ENCODE results near the gene DAGLA. TPM values are rescaled to one million over a fixed set of nuclear protein-coding genes. Genes with fewer than 3 reads are reported as not detected.
A peak's percentile ranks its signal among the peaks of the same experiment; 100 is the strongest.

DAGLA gene
- total RNA-seq, 1 experiment from 2014 or later, result 3.1 TPM

DNA sequence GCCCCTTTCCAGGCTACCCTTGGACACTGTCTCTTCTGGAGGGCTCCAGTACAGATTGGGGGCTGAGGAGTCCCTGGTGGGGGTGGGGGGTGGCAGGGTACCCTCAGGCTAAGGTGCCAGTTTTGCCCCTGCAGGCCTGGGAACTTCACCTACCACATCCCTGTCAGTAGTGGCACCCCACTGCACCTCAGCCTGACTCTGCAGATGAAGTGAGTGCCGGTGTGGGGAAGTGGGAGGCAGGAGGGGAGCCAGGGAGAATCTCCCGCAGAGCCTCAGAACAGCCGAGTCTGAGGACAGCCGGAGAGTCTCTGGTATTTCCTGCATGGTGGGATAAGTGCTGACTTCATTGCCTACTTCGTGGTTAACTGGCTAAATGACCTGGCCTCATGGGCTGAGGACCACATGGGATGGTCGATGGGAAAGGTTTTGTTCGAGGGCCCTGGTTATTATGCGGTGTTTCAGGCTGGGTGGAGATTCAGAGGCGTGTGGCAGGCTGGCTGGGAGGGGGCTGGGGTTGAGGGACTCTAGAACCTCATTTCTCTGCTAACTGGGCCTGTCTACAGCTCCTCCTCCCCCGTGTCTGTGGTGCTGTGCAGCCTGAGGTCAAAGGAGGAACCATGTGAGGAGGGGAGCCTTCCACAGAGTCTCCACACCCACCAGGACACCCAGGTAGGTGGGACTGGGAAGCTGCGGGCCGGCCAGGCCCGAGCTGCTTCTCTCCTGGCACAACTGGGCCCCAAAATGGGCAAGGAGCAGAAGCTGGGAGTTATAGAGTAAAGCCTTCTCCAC is 103.7 kb downstream of the DAGLA start (continued):
- TF ChIP-seq TP53 (CRISPR knock-in tag; IDR thresholded peaks at IDR 0.05), result no peak
- TF ChIP-seq SP1 (CRISPR knock-in tag; conservative IDR thresholded peaks at IDR 0.05), result no peak
- TF ChIP-seq, protein P1, sequence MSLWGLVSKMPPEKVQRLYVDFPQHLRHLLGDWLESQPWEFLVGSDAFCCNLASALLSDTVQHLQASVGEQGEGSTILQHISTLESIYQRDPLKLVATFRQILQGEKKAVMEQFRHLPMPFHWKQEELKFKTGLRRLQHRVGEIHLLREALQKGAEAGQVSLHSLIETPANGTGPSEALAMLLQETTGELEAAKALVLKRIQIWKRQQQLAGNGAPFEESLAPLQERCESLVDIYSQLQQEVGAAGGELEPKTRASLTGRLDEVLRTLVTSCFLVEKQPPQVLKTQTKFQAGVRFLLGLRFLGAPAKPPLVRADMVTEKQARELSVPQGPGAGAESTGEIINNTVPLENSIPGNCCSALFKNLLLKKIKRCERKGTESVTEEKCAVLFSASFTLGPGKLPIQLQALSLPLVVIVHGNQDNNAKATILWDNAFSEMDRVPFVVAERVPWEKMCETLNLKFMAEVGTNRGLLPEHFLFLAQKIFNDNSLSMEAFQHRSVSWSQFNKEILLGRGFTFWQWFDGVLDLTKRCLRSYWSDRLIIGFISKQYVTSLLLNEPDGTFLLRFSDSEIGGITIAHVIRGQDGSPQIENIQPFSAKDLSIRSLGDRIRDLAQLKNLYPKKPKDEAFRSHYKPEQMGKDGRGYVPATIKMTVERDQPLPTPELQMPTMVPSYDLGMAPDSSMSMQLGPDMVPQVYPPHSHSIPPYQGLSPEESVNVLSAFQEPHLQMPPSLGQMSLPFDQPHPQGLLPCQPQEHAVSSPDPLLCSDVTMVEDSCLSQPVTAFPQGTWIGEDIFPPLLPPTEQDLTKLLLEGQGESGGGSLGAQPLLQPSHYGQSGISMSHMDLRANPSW (CRISPR knock-in tag; conservative IDR thresholded peaks at IDR 0.05; ENCODE audit: low read depth), result no peak

DNA sequence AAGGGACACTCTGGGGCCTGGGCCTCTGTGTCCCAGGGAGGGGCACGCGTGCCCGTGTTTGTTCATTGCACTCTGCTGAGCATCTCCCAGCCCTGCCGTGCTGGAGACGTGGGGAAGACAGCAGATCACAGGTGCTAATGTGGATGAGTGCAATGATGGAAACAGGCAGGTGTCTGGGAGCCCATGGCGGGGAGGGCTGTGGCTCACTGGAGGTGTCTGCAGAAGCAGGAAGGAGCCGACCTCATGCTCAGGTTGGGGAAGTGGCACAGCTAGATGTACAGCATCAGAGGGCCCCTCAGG is 104.3 kb downstream of the DAGLA start:
- Mint-ChIP-seq H3K36me3 (peaks cover 29% of the 10 kb centered on the region), H3K9me3 (no peaks in the 10 kb centered on the region), H3K4me3 (no peak overlapping the region), H3K27me3 (ENCODE audit: low read depth) (no peaks in the 10 kb centered on the region; the same call in 1 of the 2 replicates), H3K27ac (no peak overlapping the region), H3K4me1 (no peaks in the 10 kb centered on the region)
- DNase-seq (ENCODE audit: low spot score), result no peak
- ChIA-PET CTCF (interaction anchor here (1.0 to 5.3 kb wide), 4 partner anchors 13 to 253 kb away, joined by 4 to 42 read pairs (median 8); no protein-coding TSS in a partner anchor), POLR2A (interaction anchor here (1.3 kb wide), 1 partner anchor 31 kb away, joined by 3 read pairs; no protein-coding TSS in a partner anchor)
- ATAC-seq, result no peak
- TF ChIP-seq ZNF317 (CRISPR knock-in tag; IDR thresholded peaks at IDR 0.05; ENCODE audit: borderline replicate concordance, low read depth) (0 out of 2 replicates have a peak, but pooled peaks have one; percentile 35), MLX (CRISPR knock-in tag; IDR thresholded peaks at IDR 0.05) (no peak), ZNF232 (CRISPR knock-in tag; IDR thresholded peaks at IDR 0.05) (no peak), ZBTB21 (CRISPR knock-in tag; IDR thresholded peaks at IDR 0.05; ENCODE audit: borderline replicate concordance) (no peak)

DNA sequence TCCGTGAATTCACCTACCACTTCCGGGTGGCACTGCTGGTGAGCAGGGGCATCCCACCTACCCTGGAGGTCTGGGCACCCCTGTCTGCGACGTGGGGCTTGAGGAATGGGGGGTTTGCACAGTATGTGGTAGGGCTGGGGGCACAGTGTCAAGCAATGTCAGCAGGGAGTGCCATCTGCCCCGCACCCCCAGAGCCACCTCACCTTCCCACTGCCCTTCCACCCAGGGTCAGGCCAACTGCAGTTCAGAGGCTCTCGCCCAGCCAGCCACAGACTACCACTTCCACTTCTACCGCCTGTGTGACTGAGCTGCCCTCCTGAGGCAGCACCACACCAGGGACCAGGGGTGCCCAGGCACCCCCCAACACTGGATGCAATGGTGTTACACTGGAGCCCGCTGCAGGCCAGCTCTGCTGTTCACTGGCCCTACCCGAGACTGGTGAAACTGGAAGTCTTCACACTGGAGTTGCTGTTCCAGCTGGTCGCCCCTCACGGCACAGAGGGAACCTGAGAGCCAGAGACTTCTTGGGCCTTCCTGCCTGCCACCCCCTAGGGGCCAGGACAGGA is 105.7 kb downstream of the DAGLA start:
- CTCF ChIA-PET, result interaction anchor here (3.0 to 5.3 kb wide), 3 partner anchors 12 to 39 kb away, joined by 12 to 47 read pairs (median 42); no protein-coding TSS in a partner anchor
- POLR2A ChIA-PET, result no interaction called here
- Mint-ChIP-seq H3K36me3 (peaks cover 39% of the 10 kb centered on the region), H3K4me3 (no peak overlapping the region), H3K9me3 (no peaks in the 10 kb centered on the region), H3K27ac (no peak overlapping the region), H3K4me1 (no peaks in the 10 kb centered on the region), H3K27me3 (ENCODE audit: low read depth) (no peaks in the 10 kb centered on the region; the same call in 1 of the 2 replicates)
- ATAC-seq (no peak), DNase-seq (ENCODE audit: low spot score) (no peak)
- no peak for TF ChIP-seq ZNF121 (CRISPR knock-in tag; IDR thresholded peaks at IDR 0.05)
- TF ChIP-seq ATF1 (CRISPR knock-in tag; IDR thresholded peaks at IDR 0.05), result no peak
- TF ChIP-seq TEAD1 (CRISPR knock-in tag; IDR thresholded peaks at IDR 0.05), result no peak
- TF ChIP-seq, protein P2, sequence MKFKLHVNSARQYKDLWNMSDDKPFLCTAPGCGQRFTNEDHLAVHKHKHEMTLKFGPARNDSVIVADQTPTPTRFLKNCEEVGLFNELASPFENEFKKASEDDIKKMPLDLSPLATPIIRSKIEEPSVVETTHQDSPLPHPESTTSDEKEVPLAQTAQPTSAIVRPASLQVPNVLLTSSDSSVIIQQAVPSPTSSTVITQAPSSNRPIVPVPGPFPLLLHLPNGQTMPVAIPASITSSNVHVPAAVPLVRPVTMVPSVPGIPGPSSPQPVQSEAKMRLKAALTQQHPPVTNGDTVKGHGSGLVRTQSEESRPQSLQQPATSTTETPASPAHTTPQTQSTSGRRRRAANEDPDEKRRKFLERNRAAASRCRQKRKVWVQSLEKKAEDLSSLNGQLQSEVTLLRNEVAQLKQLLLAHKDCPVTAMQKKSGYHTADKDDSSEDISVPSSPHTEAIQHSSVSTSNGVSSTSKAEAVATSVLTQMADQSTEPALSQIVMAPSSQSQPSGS (CRISPR knock-in tag; IDR thresholded peaks at IDR 0.05; ENCODE audit: borderline replicate concordance, low read depth), result no peak
- no peak for TF ChIP-seq SMAD4 (CRISPR knock-in tag; IDR thresholded peaks at IDR 0.05)
- TF ChIP-seq KAT7 (CRISPR knock-in tag; IDR thresholded peaks at IDR 0.05; ENCODE audit: borderline replicate concordance), result no peak
- TF ChIP-seq CBFB (CRISPR knock-in tag; IDR thresholded peaks at IDR 0.05; ENCODE audit: low read depth), result no peak
- TF ChIP-seq RELA (CRISPR knock-in tag; IDR thresholded peaks at IDR 0.05; ENCODE audit: borderline replicate concordance), result no peak
- no peak for TF ChIP-seq AFF4 (CRISPR knock-in tag; IDR thresholded peaks at IDR 0.05; ENCODE audit: borderline replicate concordance)
- no peak for TF ChIP-seq HMGXB4 (CRISPR knock-in tag; IDR thresholded peaks at IDR 0.05)
- TF ChIP-seq ZNF263 (CRISPR knock-in tag; IDR thresholded peaks at IDR 0.05; ENCODE audit: low read depth), result no peak
- no peak for TF ChIP-seq JUN (CRISPR knock-in tag; IDR thresholded peaks at IDR 0.05)
- TF ChIP-seq ZNF232 (CRISPR knock-in tag; IDR thresholded peaks at IDR 0.05), result no peak

Measured in WTC11 (cell line).